Activated CD4-positive, alpha-beta T cell treated with anti-CD3 and anti-CD28 coated beads for 36 hours (primary cell): ENCODE measurements around the gene U2AF1L4. TPM values are rescaled to one million over a fixed set of nuclear protein-coding genes. Genes with fewer than 3 reads are reported as not detected.
A peak's percentile ranks its signal among the peaks of the same experiment; 100 is the strongest.

Source experiments
- ATAC-seq: fragments of 200-7000 bp; cut with Tn5 transposase; one replicate; pipeline ENCODE4 v1.10.0; 2021; ENCODE audit warnings: mild to moderate bottlenecking, moderate library complexity
- CTCF ChIA-PET: fragments of 350-600 bp; sonication (Branson Sonifier 250); formaldehyde crosslinking; loops from one replicate; lab custom pipeline; 2021; ENCODE audit warnings: antibody characterized with exemption; lab: Charles Lee
- POLR2A ChIA-PET: fragments of 350-600 bp; sonication (Branson Sonifier 250); formaldehyde crosslinking; loops from one replicate; lab custom pipeline; 2021; ENCODE audit warnings: antibody characterized with exemption, inconsistent platforms; lab: Charles Lee
- DNase-seq: peaks from one replicate; pipeline ENCODE4 v3.0.0-alpha.2; 2020
- H3K27ac Mint-ChIP-seq: one replicate; pipeline ENCODE4 v1.8.0; 2021; ENCODE audit warnings: mixed read lengths
- H3K27me3 Mint-ChIP-seq: one replicate; pipeline ENCODE4 v1.8.0; 2021; ENCODE audit warnings: mixed read lengths
- H3K36me3 Mint-ChIP-seq: one replicate; pipeline ENCODE4 v1.8.0; 2021; ENCODE audit warnings: low read depth, mixed read lengths
- H3K4me1 Mint-ChIP-seq: one replicate; pipeline ENCODE4 v1.8.0; 2021; ENCODE audit warnings: mixed read lengths
- H3K4me3 Mint-ChIP-seq: one replicate; pipeline ENCODE4 v1.8.0; 2021; ENCODE audit warnings: mild to moderate bottlenecking, moderate library complexity, mixed read lengths
- H3K9me3 Mint-ChIP-seq: one replicate; pipeline ENCODE4 v1.8.0; 2021; ENCODE audit warnings: low read depth, mixed read lengths
- intact Hi-C, 2 experiments: fragments of 100-400 bp; cut with DNase I in 1 of 2; cut with micrococcal nuclease in 1 of 2; formaldehyde crosslinking; loops; one replicate each; pipeline versions ENCODE4 v1.14.2 to v1.15.1; 2022 to 2024; cut with DNase I, micrococcal nuclease
- total RNA-seq, 2 experiments: library from RNA; stranded (reverse); gene quantifications; one replicate each; pipeline ENCODE4 v1.2.3, GENCODE V29; 2021

The U2AF1L4 gene
- total RNA-seq, 2 experiments from 2014 or later, result 31.6 to 37.5 TPM

DNA sequence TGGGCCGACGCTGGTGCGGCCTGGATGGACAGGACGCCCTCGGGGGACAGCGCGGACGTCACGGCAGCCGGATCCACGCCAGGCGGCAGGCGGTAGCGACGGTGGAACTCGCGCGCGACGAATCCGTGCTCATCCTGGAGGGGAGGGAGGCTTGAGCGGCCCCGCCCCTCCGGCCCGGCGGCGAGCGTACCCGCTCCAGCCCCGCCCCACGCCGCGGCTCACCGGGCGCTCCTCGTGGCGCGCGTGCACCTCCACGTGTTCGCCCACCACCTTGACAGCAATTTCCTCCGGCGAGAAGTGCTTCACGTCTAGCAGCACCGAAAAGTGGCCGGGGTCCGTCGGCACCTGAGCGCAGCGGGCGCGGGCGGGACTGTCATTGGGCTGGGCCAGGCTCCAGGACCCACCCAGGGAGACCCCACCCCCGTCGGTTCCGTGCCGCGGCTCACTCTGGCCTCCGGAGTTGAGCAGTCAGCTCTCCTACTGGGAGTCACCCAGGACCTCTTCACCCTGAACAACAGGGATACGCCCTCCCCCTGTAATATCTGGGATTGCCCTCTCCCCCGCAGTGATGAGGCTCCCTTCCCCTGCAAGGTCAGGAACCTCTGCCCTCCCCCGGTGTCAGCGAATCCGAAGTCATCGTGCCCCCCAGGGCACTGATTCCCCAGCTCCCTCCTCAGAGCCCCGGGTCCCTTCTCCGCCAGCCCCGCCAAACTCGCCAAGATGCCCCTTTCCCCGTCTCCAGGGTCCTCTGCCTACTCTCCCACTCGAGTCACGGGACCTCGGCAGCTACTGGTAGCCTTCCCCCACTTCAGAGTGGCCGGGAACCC, 10.5 kb upstream of the U2AF1L4 start:
- Mint-ChIP-seq H3K4me1 (peaks cover 29% of the 10 kb centered on the region), H3K4me3 (peak overlapping the region; percentile 55), H3K9me3 (no peaks in the 10 kb centered on the region), H3K27me3 (peaks cover 4% of the 10 kb centered on the region), H3K36me3 (peaks cover 21% of the 10 kb centered on the region), H3K27ac (peak overlapping the region; percentile 33)
- intact Hi-C loops, result no loop called here
- ChIA-PET POLR2A (no interaction called here), CTCF (no interaction called here)
- DNase-seq (peak; percentile 77), ATAC-seq (no peak)

GRCh38 chr19:35755131-35755549, 9.9 kb upstream of the U2AF1L4 start:
- H3K9me3 Mint-ChIP-seq, result no peaks in the 10 kb centered on the region

GRCh38 chr19:35754370-35755130, 9.3 kb upstream of the U2AF1L4 start:
- Mint-ChIP-seq H3K36me3 (peaks cover 10% of the 10 kb centered on the region), H3K9me3 (no peaks in the 10 kb centered on the region), H3K4me1 (peaks cover 29% of the 10 kb centered on the region), H3K27me3 (peaks cover 4% of the 10 kb centered on the region), H3K27ac (no peak overlapping the region), H3K4me3 (no peak overlapping the region)
- CTCF ChIA-PET, result no interaction called here
- no peak for ATAC-seq
- POLR2A ChIA-PET, result no interaction called here
- intact Hi-C loops, result no loop called here
- DNase-seq, result no peak

More at GRCh38 chr19:35755131-35755549, 9.9 kb upstream of the U2AF1L4 start:
- no peak for DNase-seq
- peaks cover 26% of the 10 kb centered on the region for H3K4me1 Mint-ChIP-seq
- ChIA-PET CTCF (no interaction called here), POLR2A (no interaction called here)
- peaks cover 4% of the 10 kb centered on the region for H3K27me3 Mint-ChIP-seq
- no peak overlapping the region for H3K4me3 Mint-ChIP-seq
- peaks cover 15% of the 10 kb centered on the region for H3K36me3 Mint-ChIP-seq
- no peak overlapping the region for H3K27ac Mint-ChIP-seq
- intact Hi-C loops, result no loop called here
- ATAC-seq, result no peak

- no peak overlapping the region for H3K27ac Mint-ChIP-seq
- no peak overlapping the region for H3K4me3 Mint-ChIP-seq
- H3K27me3 Mint-ChIP-seq, result peaks cover 4% of the 10 kb centered on the region
- intact Hi-C loops, result no loop called here
- no peak for ATAC-seq
- H3K36me3 Mint-ChIP-seq, result peaks cover 6% of the 10 kb centered on the region
- POLR2A ChIA-PET, result no interaction called here
- no peak for DNase-seq
- CTCF ChIA-PET, result no interaction called here
- peaks cover 25% of the 10 kb centered on the region for H3K4me1 Mint-ChIP-seq
- no peaks in the 10 kb centered on the region for H3K9me3 Mint-ChIP-seq
Measured at GRCh38 chr19:35753634-35754369, 8.6 kb upstream of the U2AF1L4 start.

DNA sequence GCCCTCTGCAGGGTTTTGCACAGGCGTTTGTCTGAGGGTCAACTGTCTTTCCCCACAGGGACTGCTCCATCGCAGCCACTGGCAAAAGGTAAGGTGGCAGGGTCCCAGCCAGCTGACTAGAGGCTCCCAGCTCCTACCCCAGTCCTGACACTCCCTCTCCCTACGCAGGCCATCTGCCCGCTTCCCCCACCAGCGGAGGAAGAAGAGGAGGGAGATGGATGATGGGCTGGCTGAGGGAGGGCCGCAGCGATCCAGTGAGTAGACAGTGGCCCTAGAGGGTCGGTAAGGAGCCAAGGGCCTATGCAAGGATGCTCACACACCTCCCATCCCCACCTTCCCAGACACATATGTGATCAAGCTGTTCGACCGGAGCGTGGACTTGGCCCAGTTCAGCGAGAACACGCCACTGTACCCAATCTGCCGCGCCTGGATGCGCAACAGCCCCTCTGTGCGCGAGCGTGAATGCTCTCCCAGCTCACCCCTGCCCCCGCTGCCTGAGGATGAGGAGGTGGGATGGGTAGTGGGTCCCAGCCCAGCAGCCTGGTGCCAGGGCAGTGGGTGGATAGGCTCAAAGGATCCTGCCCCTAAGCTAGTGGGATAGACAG, 7.6 kb upstream of the U2AF1L4 start:
- Mint-ChIP-seq H3K27ac (no peak overlapping the region), H3K4me3 (no peak overlapping the region), H3K27me3 (peaks cover 4% of the 10 kb centered on the region), H3K9me3 (no peaks in the 10 kb centered on the region), H3K36me3 (peaks cover 8% of the 10 kb centered on the region), H3K4me1 (peaks cover 28% of the 10 kb centered on the region)
- ChIA-PET POLR2A (no interaction called here), CTCF (interaction anchor here (0.8 to 1.0 kb wide), 3 partner anchors 12 to 58 kb away, joined by 3 to 4 read pairs (median 3); no protein-coding TSS in a partner anchor)
- ATAC-seq (no peak), DNase-seq (no peak)
- intact Hi-C loops, result no loop called here

GRCh38 chr19:35751839-35752745, 6.9 kb upstream of the U2AF1L4 start:
- DNase-seq, result no peak
- ChIA-PET CTCF (interaction anchor here (0.8 to 1.1 kb wide), 4 partner anchors 12 to 128 kb away, joined by 3 to 4 read pairs (median 3); no protein-coding TSS in a partner anchor), POLR2A (no interaction called here)
- Mint-ChIP-seq H3K9me3 (no peaks in the 10 kb centered on the region), H3K27ac (no peak overlapping the region), H3K4me3 (no peak overlapping the region), H3K36me3 (peaks cover 9% of the 10 kb centered on the region), H3K4me1 (peaks cover 28% of the 10 kb centered on the region), H3K27me3 (peaks cover 4% of the 10 kb centered on the region)
- intact Hi-C loops, result no loop called here
- ATAC-seq, result no peak

GRCh38 chr19:35750167-35750566, 4.9 kb upstream of the U2AF1L4 start:
- no peak for DNase-seq
- peaks cover 30% of the 10 kb centered on the region for H3K4me1 Mint-ChIP-seq
- CTCF ChIA-PET, result interaction anchor here (1.0 kb wide), 1 partner anchor 13 kb away, joined by 3 read pairs; no protein-coding TSS in a partner anchor
- ATAC-seq, result no peak
- peak overlapping the region; percentile 18 for H3K4me3 Mint-ChIP-seq
- H3K9me3 Mint-ChIP-seq, result no peaks in the 10 kb centered on the region
- no peak overlapping the region for H3K27ac Mint-ChIP-seq
- POLR2A ChIA-PET, result no interaction called here
- intact Hi-C loops, result no loop called here
- H3K36me3 Mint-ChIP-seq, result peaks cover 9% of the 10 kb centered on the region
- H3K27me3 Mint-ChIP-seq, result no peaks in the 10 kb centered on the region

DNA sequence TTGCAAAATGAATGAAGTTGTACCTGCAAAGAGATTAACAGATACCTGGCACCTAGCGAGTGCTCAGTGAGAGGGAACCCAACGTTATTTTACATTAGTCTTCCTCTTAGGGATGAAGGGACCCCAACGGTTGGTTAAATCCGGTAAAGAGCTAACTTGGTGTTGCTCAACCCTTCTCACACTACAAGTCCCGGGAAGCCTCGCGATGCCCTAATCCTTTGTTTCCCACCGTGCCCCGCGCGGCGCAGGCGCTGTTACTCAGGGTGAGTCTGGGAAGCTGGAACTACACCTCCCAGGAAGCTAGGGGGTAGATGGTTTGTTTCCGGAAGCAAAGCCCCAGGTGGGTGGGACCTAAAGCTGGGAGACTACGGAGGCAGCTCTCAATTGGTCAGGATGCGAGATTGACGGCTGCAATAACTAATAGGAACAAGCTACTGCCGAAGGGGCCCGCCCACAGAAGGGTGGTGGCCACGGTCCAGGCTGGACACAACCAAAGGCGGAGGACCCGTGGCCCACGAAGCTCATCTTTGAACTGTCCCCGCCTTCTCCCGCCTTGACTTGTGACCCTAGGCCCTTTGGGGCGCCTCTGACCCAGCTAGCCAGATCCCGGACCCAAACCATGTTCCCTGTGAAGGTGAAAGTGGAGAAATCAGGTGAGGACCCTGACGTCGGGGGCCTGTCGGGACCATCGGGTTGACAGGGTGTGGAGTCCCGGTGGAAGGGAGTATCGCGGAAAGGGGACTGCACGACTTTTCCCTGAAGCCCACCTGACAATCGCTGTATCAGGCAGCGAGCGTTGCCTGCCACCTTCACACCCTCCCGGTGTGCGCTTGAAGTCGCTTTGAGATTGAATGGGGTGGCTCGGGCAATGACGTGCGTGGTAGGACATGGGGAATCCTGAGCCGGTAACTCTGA, 3.1 kb upstream of the U2AF1L4 start, which contains the start of gene LIN37:
TSS of gene LIN37 (plus strand) at position 471 of the 915 bp plus-strand sequence. CDS start at position 620, 149 bp downstream.
- ChIA-PET POLR2A (interaction anchor here (0.6 to 1.0 kb wide), 7 partner anchors 9 to 266 kb away, joined by 3 to 5 read pairs (median 3); partner anchors contain the start of gene ALKBH6), CTCF (interaction anchor here (0.5 to 2.0 kb wide), 16 partner anchors 9 to 682 kb away, joined by 3 to 7 read pairs (median 3); partner anchors contain the start of genes ALKBH6 and PROSER3)
- H3K27me3 Mint-ChIP-seq, result no peaks in the 10 kb centered on the region
- peak within 1 kb of the TSS; percentile 94 for H3K27ac Mint-ChIP-seq
- peak within 1 kb of the TSS; percentile 89 for H3K4me3 Mint-ChIP-seq
- peak; percentile 99 for DNase-seq
- ATAC-seq, result peak; percentile 81
- H3K4me1 Mint-ChIP-seq, result peaks cover 40% of the 10 kb centered on the region
- intact Hi-C loops, result loop anchor here (1.0 to 10.0 kb wide), 4 partner anchors 10 to 604 kb away; partner anchors contain the start of genes ARHGAP33 (in 2 of the 2), PROSER3 (in 2 of the 2) and FXYD7 (in 1 of the 2)
- H3K36me3 Mint-ChIP-seq, result peaks cover 17% of the 10 kb centered on the region
- H3K9me3 Mint-ChIP-seq, result no peaks in the 10 kb centered on the region

GRCh38 chr19:35746531-35746930, 1.3 kb upstream of the U2AF1L4 start:
- Mint-ChIP-seq H3K36me3 (peaks cover 28% of the 10 kb centered on the region), H3K9me3 (no peaks in the 10 kb centered on the region), H3K4me1 (peaks cover 51% of the 10 kb centered on the region), H3K4me3 (peak overlapping the region; percentile 99), H3K27me3 (no peaks in the 10 kb centered on the region), H3K27ac (peak overlapping the region; percentile 100)
- ChIA-PET CTCF (no interaction called here), POLR2A (no interaction called here)
- DNase-seq (no peak), ATAC-seq (no peak)
- intact Hi-C loops, result loop anchor here in 1 of 2 experiments (10.0 kb wide), 1 partner anchor 602 kb away; the partner anchor contains the start of gene FXYD7
